WTC11 (cell line): ENCODE measurements around the gene SLC30A9.

ENCODE experiments used
- ZNF232 ChIP-seq: sonication (generic); formaldehyde crosslinking; IDR thresholded peaks from 2 replicates; pipeline ENCODE4 v1.8.0; 2022; ENCODE audit warnings: mild to moderate bottlenecking, missing genetic modification reagents
- TF ChIP-seq, protein P1 (sequence below): sonication (generic); formaldehyde crosslinking; IDR thresholded peaks from 2 replicates; pipeline ENCODE4 v1.8.1; 2023; ENCODE audit warnings: mild to moderate bottlenecking, missing genetic modification reagents, moderate library complexity
- TF ChIP-seq, protein P2 (sequence below): sonication (generic); formaldehyde crosslinking; IDR thresholded peaks from 2 replicates; pipeline ENCODE4 v1.8.0; 2022; ENCODE audit warnings: mild to moderate bottlenecking, missing genetic modification reagents
- TF ChIP-seq, protein P3 (sequence below): fragments of 250-450 bp; sonication (Bioruptor Pico); IDR thresholded peaks from 2 replicates; pipeline ENCODE4 v2.1.2; 2022; ENCODE audit warnings: mild to moderate bottlenecking, moderate library complexity

DNA sequence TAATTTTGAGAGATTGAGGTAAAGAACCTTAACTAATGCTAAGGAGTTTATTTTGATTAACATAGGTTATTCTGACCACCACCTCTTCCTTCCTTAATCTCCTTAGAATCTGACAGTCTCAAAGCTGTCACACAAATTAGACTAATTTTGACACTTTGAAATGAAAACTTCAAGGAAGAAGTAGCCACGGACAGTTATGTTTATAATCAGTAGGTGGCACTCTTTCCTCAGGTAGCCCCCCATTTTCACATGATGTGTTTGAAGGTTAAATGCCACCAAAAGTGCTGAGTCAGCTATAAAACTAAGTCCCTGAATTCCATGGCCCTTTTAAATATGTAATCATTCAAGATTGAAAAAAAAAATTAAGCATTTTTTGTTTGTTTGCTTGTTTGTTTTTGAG lies 32.7 kb upstream of the SLC30A9 start:
- TF ChIP-seq ZNF232 (CRISPR knock-in tag): no peak
- TF ChIP-seq, protein P1, sequence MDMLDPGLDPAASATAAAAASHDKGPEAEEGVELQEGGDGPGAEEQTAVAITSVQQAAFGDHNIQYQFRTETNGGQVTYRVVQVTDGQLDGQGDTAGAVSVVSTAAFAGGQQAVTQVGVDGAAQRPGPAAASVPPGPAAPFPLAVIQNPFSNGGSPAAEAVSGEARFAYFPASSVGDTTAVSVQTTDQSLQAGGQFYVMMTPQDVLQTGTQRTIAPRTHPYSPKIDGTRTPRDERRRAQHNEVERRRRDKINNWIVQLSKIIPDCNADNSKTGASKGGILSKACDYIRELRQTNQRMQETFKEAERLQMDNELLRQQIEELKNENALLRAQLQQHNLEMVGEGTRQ (CRISPR knock-in tag): no peak
- TF ChIP-seq, protein P2, sequence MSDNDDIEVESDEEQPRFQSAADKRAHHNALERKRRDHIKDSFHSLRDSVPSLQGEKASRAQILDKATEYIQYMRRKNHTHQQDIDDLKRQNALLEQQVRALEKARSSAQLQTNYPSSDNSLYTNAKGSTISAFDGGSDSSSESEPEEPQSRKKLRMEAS: no peak
- TF ChIP-seq, protein P3, sequence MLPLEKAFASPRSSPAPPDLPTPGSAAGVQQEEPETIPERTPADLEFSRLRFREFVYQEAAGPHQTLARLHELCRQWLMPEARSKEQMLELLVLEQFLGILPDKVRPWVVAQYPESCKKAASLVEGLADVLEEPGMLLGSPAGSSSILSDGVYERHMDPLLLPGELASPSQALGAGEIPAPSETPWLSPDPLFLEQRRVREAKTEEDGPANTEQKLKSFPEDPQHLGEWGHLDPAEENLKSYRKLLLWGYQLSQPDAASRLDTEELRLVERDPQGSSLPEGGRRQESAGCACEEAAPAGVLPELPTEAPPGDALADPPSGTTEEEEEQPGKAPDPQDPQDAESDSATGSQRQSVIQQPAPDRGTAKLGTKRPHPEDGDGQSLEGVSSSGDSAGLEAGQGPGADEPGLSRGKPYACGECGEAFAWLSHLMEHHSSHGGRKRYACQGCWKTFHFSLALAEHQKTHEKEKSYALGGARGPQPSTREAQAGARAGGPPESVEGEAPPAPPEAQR: no peak
